Measurements from ENCODE around the gene SLFNL1. TPM values are rescaled to one million over a fixed set of nuclear protein-coding genes. Genes with fewer than 3 reads are reported as not detected.

Gene SLFNL1
- total RNA-seq, 1 donor: 0.72 TPM

DNA sequence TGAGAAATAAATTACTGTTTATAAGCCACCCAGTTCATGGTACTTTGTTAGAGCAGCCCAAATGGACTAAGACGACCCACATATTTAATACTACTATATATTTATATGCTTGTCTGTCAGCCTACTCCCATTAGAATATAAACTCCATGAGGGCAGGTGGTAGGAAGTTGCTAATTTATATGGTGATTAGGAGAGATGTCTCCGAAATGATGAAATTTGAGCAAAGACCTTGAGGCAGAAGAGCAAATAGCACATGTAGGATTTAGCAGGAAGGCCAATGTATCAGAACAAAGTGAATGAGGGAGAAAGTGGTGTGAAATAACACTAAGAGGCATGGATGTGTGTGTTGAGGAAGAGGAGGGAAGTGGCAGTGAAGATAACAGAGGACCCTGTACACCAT is 10.6 kb upstream of the SLFNL1 start:
- Histone ChIP-seq H3K4me1 (ENCODE audit: insufficient read depth, low read length) (peaks cover 2% of the 10 kb centered on the region), H3K4me2 (ENCODE audit: insufficient read depth, low read length) (no peak overlapping the region), H4K20me1 (ENCODE audit: insufficient read depth, low read length) (no peaks in the 10 kb centered on the region), H3K4me3 (ENCODE audit: insufficient read depth, low read length) (no peak overlapping the region), H3K36me3 (ENCODE audit: insufficient read depth, low read length) (peaks cover 64% of the 10 kb centered on the region), H3K79me2 (ENCODE audit: insufficient read depth, low read length) (no peaks in the 10 kb centered on the region), H3K27ac (ENCODE audit: low read depth, low read length) (no peak overlapping the region), H2AFZ (ENCODE audit: low read length) (no peak overlapping the region), H3K27me3 (ENCODE audit: insufficient read depth, low read length) (no peaks in the 10 kb centered on the region), H3K9me3 (ENCODE audit: low read depth, low read length) (no peaks in the 10 kb centered on the region)
- TF ChIP-seq, protein P1, sequence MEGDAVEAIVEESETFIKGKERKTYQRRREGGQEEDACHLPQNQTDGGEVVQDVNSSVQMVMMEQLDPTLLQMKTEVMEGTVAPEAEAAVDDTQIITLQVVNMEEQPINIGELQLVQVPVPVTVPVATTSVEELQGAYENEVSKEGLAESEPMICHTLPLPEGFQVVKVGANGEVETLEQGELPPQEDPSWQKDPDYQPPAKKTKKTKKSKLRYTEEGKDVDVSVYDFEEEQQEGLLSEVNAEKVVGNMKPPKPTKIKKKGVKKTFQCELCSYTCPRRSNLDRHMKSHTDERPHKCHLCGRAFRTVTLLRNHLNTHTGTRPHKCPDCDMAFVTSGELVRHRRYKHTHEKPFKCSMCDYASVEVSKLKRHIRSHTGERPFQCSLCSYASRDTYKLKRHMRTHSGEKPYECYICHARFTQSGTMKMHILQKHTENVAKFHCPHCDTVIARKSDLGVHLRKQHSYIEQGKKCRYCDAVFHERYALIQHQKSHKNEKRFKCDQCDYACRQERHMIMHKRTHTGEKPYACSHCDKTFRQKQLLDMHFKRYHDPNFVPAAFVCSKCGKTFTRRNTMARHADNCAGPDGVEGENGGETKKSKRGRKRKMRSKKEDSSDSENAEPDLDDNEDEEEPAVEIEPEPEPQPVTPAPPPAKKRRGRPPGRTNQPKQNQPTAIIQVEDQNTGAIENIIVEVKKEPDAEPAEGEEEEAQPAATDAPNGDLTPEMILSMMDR (IDR thresholded peaks at IDR 0.05; ENCODE audit: extremely low read depth, low read depth, low read length): no peak
- no peak for DNase-seq (ENCODE audit: insufficient read length, low spot score, missing footprints)

DNA sequence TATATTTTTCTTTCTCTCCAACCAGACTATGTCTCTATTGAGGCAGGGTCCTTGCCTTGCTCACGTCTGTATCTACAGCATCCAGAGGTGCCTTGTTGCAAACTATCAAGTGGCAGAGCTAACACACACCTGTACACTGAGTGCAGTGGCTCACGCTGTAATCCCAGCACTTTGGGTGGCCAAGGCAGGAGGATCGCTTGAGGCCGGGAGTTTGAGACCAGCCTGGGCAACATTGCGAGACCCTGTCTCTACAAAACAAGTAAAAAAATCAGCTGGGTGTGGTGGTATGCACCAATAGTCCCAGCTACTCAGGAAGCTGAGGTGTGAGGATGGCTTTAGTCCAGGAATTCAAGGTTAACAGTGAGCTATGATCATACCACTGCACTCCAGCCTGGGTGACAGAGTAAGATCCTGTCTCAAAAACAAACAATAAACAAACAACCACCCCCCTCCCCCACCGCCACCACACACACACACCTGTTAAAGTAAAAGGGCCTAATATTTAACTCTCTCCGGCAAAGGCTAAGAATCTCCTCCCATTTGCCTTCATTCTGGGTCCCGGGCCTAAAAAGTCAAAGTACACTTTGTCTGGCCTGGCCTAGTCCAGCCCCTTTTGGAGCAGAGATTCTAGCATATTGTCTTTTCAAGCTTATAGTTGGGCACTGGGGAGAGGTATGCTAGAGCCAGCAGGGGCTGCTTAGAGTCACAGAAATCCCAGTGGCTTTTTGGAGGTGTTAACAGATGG is 9.5 kb upstream of the SLFNL1 start:
- DNase-seq (ENCODE audit: insufficient read length, low spot score, missing footprints): no peak
- Histone ChIP-seq H3K9me3 (ENCODE audit: low read depth, low read length) (no peaks in the 10 kb centered on the region), H3K79me2 (ENCODE audit: insufficient read depth, low read length) (no peaks in the 10 kb centered on the region), H2AFZ (ENCODE audit: low read length) (no peak overlapping the region), H3K4me3 (ENCODE audit: insufficient read depth, low read length) (no peak overlapping the region), H3K36me3 (ENCODE audit: insufficient read depth, low read length) (peaks cover 53% of the 10 kb centered on the region), H3K27ac (ENCODE audit: low read depth, low read length) (no peak overlapping the region), H4K20me1 (ENCODE audit: insufficient read depth, low read length) (no peaks in the 10 kb centered on the region), H3K4me2 (ENCODE audit: insufficient read depth, low read length) (no peak overlapping the region), H3K27me3 (ENCODE audit: insufficient read depth, low read length) (no peaks in the 10 kb centered on the region), H3K4me1 (ENCODE audit: insufficient read depth, low read length) (peaks cover 2% of the 10 kb centered on the region)
- TF ChIP-seq, protein P1 (IDR thresholded peaks at IDR 0.05; ENCODE audit: extremely low read depth, low read depth, low read length): no peak

DNA sequence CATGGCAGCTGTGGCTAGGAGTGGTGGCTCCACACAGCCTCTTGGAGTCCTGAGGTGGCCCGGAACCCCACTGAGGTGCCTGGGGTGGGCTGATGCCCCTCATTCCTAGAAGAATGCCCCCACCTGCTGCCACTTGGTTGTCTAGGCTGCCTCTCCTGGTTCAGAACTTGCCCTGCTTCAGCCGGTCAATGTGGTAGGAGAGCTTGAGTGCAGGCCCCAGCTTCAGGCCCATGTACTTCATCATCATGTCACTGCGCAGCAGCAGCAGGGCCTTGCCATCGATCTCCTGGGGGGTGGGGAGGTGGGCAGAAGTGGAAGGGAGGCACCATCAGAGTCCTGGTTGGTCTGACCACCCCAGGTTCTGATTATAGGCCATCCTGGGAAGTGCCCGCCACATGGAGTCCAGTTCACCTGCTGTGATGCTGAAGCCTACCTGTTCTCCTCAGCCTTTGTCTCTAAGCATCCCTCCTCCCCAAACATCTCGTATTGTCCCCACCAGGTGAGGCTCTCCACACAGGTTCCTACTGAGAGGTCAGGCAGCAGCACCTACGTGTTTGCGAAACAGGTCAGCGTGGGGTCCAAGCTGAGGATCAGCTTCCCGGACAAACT is 6.6 kb upstream of the SLFNL1 start:
- no peak overlapping the region for H3K4me3 ChIP-seq (ENCODE audit: insufficient read depth, low read length)
- no peak overlapping the region for H3K27ac ChIP-seq (ENCODE audit: low read depth, low read length)
- peaks cover 2% of the 10 kb centered on the region for H3K4me1 ChIP-seq (ENCODE audit: insufficient read depth, low read length)
- DNase-seq (ENCODE audit: insufficient read length, low spot score, missing footprints): no peak
- TF ChIP-seq, protein P1 (IDR thresholded peaks at IDR 0.05; ENCODE audit: extremely low read depth, low read depth, low read length): no peak
- H3K27me3 ChIP-seq (ENCODE audit: insufficient read depth, low read length): no peaks in the 10 kb centered on the region
- H3K4me2 ChIP-seq (ENCODE audit: insufficient read depth, low read length): no peak overlapping the region
- H4K20me1 ChIP-seq (ENCODE audit: insufficient read depth, low read length): peaks cover 3% of the 10 kb centered on the region
- no peaks in the 10 kb centered on the region for H3K79me2 ChIP-seq (ENCODE audit: insufficient read depth, low read length)
- no peak overlapping the region for H2AFZ ChIP-seq (ENCODE audit: low read length)
- H3K9me3 ChIP-seq (ENCODE audit: low read depth, low read length): no peaks in the 10 kb centered on the region
- peaks cover 54% of the 10 kb centered on the region for H3K36me3 ChIP-seq (ENCODE audit: insufficient read depth, low read length)
